ENCODE measurements around the gene TCOF1.

GRCh38 chr5:150345716-150346115, 11.8 kb upstream of the TCOF1 start:
- no peak for TF ChIP-seq CTCF (IDR thresholded peaks at IDR 0.05; ENCODE audit: borderline replicate concordance, extremely low read depth, low read length, poor library complexity, severe bottlenecking)
- no peak for TF ChIP-seq EZH2 (IDR thresholded peaks at IDR 0.05; ENCODE audit: borderline replicate concordance, low read depth, low read length, severe bottlenecking)

Data from DND-41 (cell line).